RWPE1 (cell line): ENCODE data around the gene COL8A2.
A peak's percentile ranks its signal among the peaks of the same experiment; 100 is the strongest.

Experiments
- CTCF ChIA-PET: fragments of 350-600 bp; sonication (Branson Sonifier 250); formaldehyde crosslinking; extraction: SDS; loops from one replicate; lab custom pipeline; 2021; lab: Yijun Ruan, JAX
- POLR2A ChIA-PET: fragments of 400-600 bp; formaldehyde crosslinking; extraction: SDS; loops from one replicate; lab custom pipeline; 2020; ENCODE audit warnings: antibody characterized with exemption; ENCODE audit not compliant: low non-redundant PET; lab: Yijun Ruan, JAX
- DNase-seq: peaks from one replicate; pipeline ENCODE4 v3.0.0; 2012; ENCODE audit warnings: low spot score
- H3K27ac ChIP-seq: fragments of 450-650 bp; 2 replicates; pipeline ENCODE4 v1.5.1; 2017
- TF ChIP-seq, protein P1 (sequence below): fragments of 450-650 bp; conservative IDR thresholded peaks from 2 replicates; pipeline ENCODE4 v1.5.1; 2017; ENCODE audit warnings: low read depth, mild to moderate bottlenecking

The COL8A2 gene

DNA sequence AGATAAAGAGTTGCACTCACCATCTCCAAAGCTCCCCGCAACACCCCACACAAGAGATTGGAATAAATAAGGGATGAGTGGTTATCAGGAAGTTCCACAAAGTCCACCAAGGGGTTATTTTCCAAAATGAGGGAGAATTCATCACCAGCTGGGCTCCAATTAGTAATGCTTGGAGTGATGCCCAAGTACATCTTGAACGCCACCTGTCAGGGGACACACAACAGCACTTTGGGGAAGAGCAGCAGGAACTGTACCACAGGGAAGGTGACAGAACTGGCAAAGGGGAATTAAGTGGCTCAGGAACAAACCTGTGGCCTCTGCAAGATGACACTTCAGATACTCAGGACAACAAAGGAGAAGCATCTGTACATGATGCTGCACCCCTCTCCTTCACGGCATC, 12.8 kb upstream of the COL8A2 start:
- CTCF ChIA-PET = no interaction called here
- H3K27ac ChIP-seq = no peak overlapping the region; the same call in 1 of the 2 replicates
- TF ChIP-seq, protein P1, sequence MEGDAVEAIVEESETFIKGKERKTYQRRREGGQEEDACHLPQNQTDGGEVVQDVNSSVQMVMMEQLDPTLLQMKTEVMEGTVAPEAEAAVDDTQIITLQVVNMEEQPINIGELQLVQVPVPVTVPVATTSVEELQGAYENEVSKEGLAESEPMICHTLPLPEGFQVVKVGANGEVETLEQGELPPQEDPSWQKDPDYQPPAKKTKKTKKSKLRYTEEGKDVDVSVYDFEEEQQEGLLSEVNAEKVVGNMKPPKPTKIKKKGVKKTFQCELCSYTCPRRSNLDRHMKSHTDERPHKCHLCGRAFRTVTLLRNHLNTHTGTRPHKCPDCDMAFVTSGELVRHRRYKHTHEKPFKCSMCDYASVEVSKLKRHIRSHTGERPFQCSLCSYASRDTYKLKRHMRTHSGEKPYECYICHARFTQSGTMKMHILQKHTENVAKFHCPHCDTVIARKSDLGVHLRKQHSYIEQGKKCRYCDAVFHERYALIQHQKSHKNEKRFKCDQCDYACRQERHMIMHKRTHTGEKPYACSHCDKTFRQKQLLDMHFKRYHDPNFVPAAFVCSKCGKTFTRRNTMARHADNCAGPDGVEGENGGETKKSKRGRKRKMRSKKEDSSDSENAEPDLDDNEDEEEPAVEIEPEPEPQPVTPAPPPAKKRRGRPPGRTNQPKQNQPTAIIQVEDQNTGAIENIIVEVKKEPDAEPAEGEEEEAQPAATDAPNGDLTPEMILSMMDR = no peak
- POLR2A ChIA-PET = no interaction called here
- no peak for DNase-seq

DNA sequence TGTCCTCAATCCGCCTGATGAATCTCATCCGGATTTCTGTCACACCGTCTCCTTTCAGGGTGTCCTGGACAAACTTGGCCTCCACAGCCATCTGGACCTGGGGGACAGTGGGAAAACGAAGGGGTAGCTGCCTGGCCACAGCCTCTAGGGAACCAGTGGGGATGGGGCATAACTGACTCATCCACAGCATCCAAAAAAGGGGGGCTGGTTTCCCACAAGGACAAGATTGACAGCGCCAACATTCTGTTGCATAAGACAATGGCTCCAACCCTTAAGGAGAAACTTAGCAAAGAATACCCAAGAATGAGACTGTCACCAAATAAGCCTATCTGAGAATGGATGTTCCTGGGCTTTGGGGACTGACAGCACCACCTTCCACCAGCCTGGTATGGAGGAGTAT, 12.2 kb upstream of the COL8A2 start:
- CTCF ChIA-PET = interaction anchor here (0.6 kb wide), 1 partner anchor 32 kb away, joined by 3 read pairs; no protein-coding TSS in a partner anchor
- no peak for DNase-seq
- POLR2A ChIA-PET = no interaction called here
- TF ChIP-seq, protein P1 = no peak
- H3K27ac ChIP-seq = peak overlapping the region; percentile 84

DNA sequence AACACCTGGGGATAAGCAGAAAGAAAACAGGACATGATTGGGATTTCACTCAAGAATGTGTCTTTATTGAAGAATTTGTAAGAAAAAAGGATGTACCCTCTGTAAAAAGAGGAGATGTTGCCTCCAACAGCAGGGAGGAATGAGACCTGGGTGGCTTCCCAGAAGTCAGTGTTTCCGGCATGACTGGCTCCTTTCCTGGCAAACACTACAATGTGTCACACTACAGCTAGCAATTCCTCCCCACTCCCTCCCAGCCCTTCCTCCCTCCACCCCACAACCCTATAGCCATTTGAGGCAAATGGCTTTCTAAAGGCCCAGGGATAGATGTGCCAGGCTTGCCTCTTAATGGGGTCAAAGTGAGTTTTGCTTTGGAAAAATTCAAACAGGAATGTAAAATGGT, 11.5 kb upstream of the COL8A2 start:
- ChIA-PET CTCF (interaction anchor here (0.6 kb wide), 1 partner anchor 33 kb away, joined by 3 read pairs; no protein-coding TSS in a partner anchor), POLR2A (no interaction called here)
- DNase-seq = peak; percentile 74

DNA sequence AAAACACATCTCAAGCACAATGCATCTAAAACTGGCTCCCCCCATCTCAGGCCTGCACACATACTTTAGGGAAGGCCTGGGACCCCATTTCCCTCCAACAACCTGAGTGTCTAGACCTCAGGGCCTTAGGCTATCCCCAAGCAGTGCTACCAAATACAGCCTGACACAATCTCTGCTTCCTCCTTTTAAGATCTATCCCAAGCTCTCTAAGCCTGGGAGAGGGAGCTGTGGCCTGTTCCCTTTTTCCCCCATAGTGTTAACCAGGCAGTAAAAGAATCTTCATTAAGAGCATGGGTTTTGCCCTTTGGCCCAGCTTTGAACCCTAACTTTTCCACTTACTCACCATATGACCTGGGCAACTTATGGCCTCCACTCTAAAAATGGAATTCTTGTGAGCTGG, 10.8 kb upstream of the COL8A2 start:
- H3K27ac ChIP-seq = peak overlapping the region; percentile 84
- POLR2A ChIA-PET = no interaction called here
- TF ChIP-seq, protein P1 = no peak
- DNase-seq = no peak
- CTCF ChIA-PET = no interaction called here

More for the DNA sequence above, 11.5 kb upstream of the COL8A2 start:
- H3K27ac ChIP-seq = peak overlapping the region; percentile 84
- TF ChIP-seq, protein P1 = no peak

DNA sequence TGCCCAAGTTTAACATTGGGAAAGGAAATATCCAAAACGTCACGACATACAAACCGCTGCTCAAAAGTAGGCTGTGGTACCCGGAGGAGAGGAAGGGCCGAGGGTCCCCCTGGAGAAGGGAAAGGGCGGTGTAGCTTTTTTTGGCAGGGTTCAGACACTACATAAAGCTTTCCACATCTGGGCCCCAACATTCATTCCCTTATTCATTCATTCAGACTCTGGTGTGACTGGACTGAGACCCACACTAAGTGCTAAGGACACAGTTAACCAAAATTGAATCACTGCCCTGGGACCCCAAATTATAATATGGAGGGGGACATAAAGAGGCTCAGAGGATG, 10.3 kb upstream of the COL8A2 start:
- no peak for DNase-seq
- ChIA-PET POLR2A (no interaction called here), CTCF (interaction anchor here (0.6 to 1.7 kb wide), 9 partner anchors 12 to 68 kb away, joined by 3 to 9 read pairs (median 4); no protein-coding TSS in a partner anchor)
- H3K27ac ChIP-seq = peak overlapping the region; percentile 84
- TF ChIP-seq, protein P1 = no peak

DNA sequence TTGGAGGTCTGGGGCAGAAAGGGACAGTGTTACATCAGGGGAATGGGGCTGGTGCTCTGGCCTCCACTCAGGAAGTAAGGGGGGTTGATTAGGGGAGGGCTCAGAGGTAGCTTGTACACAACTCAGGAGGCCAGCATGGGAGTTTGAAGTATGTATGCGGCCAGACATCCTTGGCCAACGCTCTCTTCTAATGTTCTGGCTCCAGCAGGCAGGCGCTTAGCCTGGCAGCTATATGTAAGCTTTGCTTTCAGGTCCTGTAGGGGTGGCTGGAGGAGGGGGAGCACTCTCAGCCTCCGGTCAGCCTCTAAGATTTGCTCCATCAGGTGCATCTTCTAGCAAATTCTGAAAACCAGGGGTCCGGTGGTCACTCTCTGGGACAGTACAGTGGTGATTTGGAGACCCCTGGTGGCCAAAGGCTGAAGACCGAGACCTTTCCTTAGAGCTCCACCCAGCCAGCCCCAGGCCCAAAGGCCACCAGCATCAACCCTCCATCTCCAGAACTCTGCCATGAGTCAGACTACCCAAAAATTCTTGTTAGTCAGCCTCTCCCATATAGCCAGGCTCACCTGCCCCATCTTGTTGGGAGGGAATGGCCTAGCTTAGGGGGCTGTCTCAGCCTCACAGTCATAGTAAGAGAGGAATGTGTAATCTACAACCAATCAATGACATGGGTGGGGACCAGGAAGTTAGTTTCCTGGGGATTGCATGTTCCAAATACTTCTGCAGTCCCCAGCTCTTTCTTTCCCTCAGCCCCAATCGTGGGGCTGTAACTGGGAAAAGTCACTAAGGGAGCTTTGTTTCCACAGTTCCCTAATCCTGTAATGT, 9.7 kb upstream of the COL8A2 start:
- peak overlapping the region; percentile 84 for H3K27ac ChIP-seq
- ChIA-PET CTCF (interaction anchor here (0.6 to 1.7 kb wide), 11 partner anchors 13 to 1191 kb away, joined by 3 to 9 read pairs (median 4); no protein-coding TSS in a partner anchor), POLR2A (interaction anchor here (0.6 kb wide), 1 partner anchor 26 kb away, joined by 7 read pairs; no protein-coding TSS in a partner anchor)
- DNase-seq = peak; percentile 94
- TF ChIP-seq, protein P1 = no peak; the same call in 1 of the 2 replicates
